RWPE2 (cell line): ENCODE measurements around the gene AOX1.
"Not testable (repeated sequence)": the region's sequence is repeated elsewhere in the genome, so short reads cannot be mapped to it uniquely, and the experiment has no call there.

Source experiments
- ATAC-seq: fragments of 200-7000 bp; cut with Tn5 transposase; 3 replicates; pipeline ENCODE4 v1.9.1; 2021; ENCODE audit warnings: low read depth
- DNase-seq: peaks from one replicate; pipeline ENCODE4 v3.0.0-alpha.2; 2020; ENCODE audit warnings: low spot score
- H3K27ac ChIP-seq: fragments of 450-650 bp; 2 replicates; pipeline ENCODE4 v1.5.1; 2017; ENCODE audit warnings: mild to moderate bottlenecking; ENCODE audit not compliant: poor library complexity, severe bottlenecking
- H3K27me3 ChIP-seq: fragments of 250-450 bp; sonication (Bioruptor Pico); 2 replicates; pipeline ENCODE4 v1.5.1; 2021; ENCODE audit warnings: mild to moderate bottlenecking, moderate library complexity; ENCODE audit not compliant: insufficient read depth, poor library complexity, severe bottlenecking
- H3K36me3 ChIP-seq: fragments of 250-450 bp; sonication (Bioruptor Pico); 2 replicates; pipeline ENCODE4 v1.5.1; 2020; ENCODE audit warnings: low read depth, mild to moderate bottlenecking, moderate library complexity
- H3K4me1 ChIP-seq: fragments of 250-450 bp; sonication (Bioruptor Pico); 2 replicates; pipeline ENCODE4 v1.5.1; 2021; ENCODE audit warnings: mild to moderate bottlenecking, moderate library complexity; ENCODE audit not compliant: insufficient read depth, poor library complexity, severe bottlenecking
- H3K4me3 ChIP-seq: fragments of 250-450 bp; sonication (Bioruptor Pico); 2 replicates; pipeline ENCODE4 v1.5.1; 2021; ENCODE audit warnings: mild to moderate bottlenecking, moderate library complexity; ENCODE audit not compliant: severe bottlenecking
- H3K9me3 ChIP-seq: fragments of 250-450 bp; sonication (Bioruptor Pico); 2 replicates; pipeline ENCODE4 v1.5.1; 2021; ENCODE audit warnings: mild to moderate bottlenecking, moderate library complexity; ENCODE audit not compliant: severe bottlenecking
- TF ChIP-seq, protein P1 (sequence below): fragments of 450-650 bp; IDR thresholded peaks from one replicate; pipeline ENCODE4 v1.5.1; 2017; ENCODE audit warnings: mild to moderate bottlenecking, moderate library complexity; ENCODE audit not compliant: poor library complexity, severe bottlenecking

AOX1 gene

DNA sequence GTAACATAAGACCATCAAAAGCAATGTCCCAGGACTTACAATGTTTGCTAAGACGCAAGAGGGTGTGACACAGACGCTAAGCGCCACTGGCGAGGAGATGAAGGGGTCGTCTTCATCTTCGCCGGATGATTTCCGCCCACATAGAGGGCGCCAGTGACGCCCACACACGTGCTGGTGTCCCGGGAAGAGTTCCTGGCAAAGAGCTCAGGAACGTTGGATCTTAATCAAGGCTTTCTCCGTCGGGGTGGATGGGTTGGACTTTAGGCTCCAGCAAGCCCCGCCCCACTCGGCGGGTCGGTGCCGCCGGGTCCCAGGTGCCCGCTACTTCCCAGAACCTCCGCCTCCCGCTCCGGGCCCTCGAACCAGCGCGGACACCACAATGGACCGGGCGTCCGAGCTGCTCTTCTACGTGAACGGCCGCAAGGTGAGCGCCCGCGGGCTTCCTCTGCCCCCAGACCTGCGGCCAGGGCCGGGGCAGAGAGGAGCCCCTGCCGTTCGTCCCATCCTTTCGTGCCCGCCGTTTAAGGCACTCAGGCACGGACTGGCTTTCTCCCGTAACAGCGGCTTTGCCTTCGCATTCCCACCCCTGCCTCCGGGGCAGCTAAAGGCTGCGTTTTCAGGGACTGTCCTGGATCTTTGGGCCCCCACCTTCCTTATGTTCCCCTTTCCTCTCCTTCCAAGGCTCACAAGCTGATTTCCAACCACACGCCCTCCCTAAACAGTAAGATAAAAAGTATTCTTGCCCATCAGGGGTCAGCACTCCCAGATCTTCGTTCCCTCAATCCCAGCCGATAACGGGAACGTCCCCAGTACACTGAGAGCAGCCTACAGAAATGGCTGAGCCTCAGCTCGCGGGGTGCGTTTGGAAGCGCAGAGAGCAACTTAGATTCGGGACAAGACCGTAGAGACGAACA, at the start of gene AOX1:
AOX1 (plus strand) TSS at position 285 of the 914 bp plus-strand sequence; CDS start at position 380, 95 bp downstream.
- DNase-seq (no peak), ATAC-seq (peak; percentile 77)
- TF ChIP-seq, protein P1, sequence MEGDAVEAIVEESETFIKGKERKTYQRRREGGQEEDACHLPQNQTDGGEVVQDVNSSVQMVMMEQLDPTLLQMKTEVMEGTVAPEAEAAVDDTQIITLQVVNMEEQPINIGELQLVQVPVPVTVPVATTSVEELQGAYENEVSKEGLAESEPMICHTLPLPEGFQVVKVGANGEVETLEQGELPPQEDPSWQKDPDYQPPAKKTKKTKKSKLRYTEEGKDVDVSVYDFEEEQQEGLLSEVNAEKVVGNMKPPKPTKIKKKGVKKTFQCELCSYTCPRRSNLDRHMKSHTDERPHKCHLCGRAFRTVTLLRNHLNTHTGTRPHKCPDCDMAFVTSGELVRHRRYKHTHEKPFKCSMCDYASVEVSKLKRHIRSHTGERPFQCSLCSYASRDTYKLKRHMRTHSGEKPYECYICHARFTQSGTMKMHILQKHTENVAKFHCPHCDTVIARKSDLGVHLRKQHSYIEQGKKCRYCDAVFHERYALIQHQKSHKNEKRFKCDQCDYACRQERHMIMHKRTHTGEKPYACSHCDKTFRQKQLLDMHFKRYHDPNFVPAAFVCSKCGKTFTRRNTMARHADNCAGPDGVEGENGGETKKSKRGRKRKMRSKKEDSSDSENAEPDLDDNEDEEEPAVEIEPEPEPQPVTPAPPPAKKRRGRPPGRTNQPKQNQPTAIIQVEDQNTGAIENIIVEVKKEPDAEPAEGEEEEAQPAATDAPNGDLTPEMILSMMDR = peak; percentile 47
- Histone ChIP-seq H3K36me3 (no peaks in the 10 kb centered on the region), H3K27me3 (no peaks in the 10 kb centered on the region), H3K4me1 (peaks cover 9% of the 10 kb centered on the region), H3K27ac (peak within 1 kb of the TSS; percentile 7), H3K4me3 (peak within 1 kb of the TSS; percentile 23), H3K9me3 (no peaks in the 10 kb centered on the region)

DNA sequence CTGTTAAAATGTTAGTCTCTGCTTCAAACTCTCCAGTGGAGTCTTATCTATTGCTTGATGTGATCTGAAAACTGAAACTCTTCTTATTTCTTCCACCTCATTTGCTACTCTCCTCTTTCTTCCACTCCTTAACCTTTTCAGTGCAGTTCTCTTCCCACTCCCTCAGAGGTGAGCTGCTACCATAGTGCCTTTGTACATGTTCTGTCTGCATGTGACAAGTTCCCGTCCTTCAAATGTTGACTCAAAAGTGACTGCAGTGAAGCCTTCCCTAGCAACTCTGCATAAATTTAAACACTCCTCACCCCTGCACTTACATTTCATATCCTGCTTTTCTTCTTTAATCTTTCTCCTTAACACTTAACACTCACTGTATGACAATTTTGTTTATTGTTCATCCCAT, 47.7 kb upstream of the AOX1 start:
- H3K27ac ChIP-seq = no peak overlapping the region
- no peak overlapping the region for H3K4me3 ChIP-seq
- no peaks in the 10 kb centered on the region for H3K27me3 ChIP-seq
- H3K4me1 ChIP-seq = no peaks in the 10 kb centered on the region
- TF ChIP-seq, protein P1 = no peak
- no peak for ATAC-seq
- no peak for DNase-seq
- H3K9me3 ChIP-seq = no peaks in the 10 kb centered on the region
- H3K36me3 ChIP-seq = peaks cover 74% of the 10 kb centered on the region

DNA sequence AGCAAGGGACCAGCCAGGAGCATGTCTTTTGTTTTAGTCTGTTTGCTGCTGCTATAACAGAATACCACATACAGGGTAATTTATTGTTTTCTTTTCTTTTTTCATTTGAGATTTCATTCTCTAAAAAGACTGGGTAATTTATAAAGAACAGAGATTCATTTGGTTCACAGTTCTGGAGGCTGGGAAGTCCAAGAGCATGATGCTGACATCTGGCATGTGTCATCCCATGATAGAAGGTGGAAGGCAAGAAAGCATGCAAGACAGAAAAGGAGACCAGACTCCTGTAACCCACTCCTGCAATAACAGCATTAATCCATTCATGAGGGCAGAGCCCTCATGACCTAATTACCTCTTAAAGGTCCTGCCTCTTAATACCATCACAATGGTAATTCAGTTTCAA, 45.0 kb upstream of the AOX1 start:
- no peak for ATAC-seq
- no peak for DNase-seq
- Histone ChIP-seq H3K27me3 (no peaks in the 10 kb centered on the region), H3K4me1 (no peaks in the 10 kb centered on the region), H3K9me3 (no peaks in the 10 kb centered on the region), H3K27ac (no peak overlapping the region), H3K4me3 (no peak overlapping the region), H3K36me3 (peaks cover 66% of the 10 kb centered on the region)
- TF ChIP-seq, protein P1 = no peak

DNA sequence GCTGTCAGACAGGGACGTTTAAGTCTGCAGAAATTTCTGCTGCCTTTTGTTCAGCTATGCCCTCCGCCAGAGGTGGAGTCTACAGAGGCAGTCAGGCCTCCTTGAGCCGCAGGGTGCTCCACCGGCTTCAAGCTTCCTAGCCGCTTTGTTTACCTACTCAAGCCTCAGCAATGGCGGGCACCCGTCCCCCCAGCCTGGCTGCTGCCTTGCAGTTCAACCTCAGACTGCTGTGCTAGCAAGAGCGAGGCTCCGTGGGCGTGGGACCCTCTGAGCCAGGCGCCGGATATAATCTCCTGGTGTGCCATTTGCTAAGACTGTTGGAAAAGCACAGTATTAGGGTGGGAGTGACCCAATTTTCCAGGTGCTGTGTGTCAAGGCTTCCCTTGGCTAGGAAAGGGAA, 19.2 kb upstream of the AOX1 start:
- H3K36me3 ChIP-seq = peaks cover 21% of the 10 kb centered on the region
- not testable (repeated sequence) for DNase-seq, H3K27ac ChIP-seq, H3K9me3 ChIP-seq, ATAC-seq, H3K27me3 ChIP-seq, H3K4me1 ChIP-seq, H3K4me3 ChIP-seq

DNA sequence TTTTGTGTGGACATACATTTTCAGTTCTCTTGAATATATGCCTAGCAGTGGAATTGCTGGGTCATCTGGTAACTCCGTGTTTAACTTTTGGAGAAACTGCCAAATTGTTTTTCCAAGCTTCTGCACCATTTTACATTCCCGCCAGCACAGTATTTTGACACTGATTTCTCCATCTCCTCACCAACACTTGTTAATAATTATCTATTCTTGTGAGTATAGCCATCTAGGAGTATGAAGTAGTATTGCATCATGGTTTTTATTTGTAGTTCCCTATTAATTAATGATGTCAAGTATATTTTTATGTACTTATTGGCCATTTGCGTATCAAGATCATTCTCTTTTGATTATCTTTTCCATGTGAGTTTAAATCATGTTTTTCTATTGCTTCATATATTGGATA, 17.9 kb upstream of the AOX1 start:
- Histone ChIP-seq H3K27ac (no peak overlapping the region), H3K27me3 (no peaks in the 10 kb centered on the region), H3K36me3 (peaks cover 35% of the 10 kb centered on the region), H3K4me1 (no peaks in the 10 kb centered on the region), H3K4me3 (no peak overlapping the region), H3K9me3 (no peaks in the 10 kb centered on the region)
- TF ChIP-seq, protein P1 = no peak
- ATAC-seq (no peak), DNase-seq (no peak)
